NAMALWA (cell line): Measurements from ENCODE around the gene TNFAIP8L3.
"Not testable (repeated sequence)": the region's sequence is repeated elsewhere in the genome, so short reads cannot be mapped to it uniquely, and the experiment has no call there.

Source experiments
- DNase-seq: peaks from one replicate; pipeline ENCODE4 v3.0.0-alpha.2; 2015; ENCODE audit warnings: low spot score

Gene TNFAIP8L3

DNA sequence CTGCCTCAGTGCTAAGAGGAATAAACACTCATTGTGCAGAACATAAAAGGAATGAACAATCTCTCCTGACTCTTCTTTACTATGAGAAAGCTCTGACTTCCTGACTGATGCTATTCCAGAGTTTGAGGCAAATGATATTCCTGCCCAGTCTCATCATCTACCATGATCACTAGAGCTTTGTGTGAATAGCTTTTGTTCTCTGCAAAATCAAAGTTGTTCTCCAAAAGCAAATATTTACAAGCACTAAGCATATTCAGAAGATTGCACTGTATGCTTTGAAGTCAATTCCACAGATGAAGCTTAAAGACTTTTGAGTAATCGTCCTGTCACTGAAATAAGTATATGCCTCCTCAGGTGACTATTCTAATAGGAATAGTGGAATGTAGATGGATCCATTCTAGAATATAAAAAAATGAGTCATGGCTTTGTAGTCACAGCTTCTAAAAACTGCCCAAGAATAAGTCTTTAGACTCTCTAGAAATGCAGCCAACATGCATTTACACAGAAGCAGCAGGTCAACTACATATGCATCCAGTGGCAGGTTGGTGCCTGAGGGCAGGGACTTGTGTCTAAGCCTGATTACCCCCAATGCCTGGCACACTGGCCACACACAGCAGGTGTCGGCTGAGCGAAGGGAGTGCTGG lies 34.6 kb downstream of the TNFAIP8L3 start:
- no peak for DNase-seq

GRCh38 chr15:51054535-51054934 lies 40.2 kb downstream of the TNFAIP8L3 start:
- DNase-seq, result no peak

- DNase-seq, result no peak
These were observed 41.1 kb downstream of the TNFAIP8L3 start for GRCh38 chr15:51053571-51053970.

DNA sequence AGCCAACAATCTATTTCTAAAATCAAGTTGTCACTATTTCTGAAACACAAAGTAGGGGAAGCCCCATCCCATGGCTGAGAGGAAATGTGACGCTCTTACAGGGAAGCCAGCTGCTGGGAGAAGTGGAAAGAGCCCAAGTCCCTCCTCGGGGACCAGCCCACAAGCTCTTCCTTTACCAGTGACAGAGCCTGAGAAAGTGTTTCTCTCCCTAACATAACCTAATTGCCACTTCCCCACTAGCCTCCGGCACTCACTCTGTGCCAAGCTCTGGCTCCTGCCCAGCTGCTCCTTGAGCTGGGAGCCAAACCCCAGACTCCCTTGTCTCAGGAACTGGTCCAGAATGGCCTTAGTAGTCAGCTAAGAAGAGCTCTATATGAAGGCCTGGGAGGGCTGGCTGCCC lies 42.9 kb downstream of the TNFAIP8L3 start:
- no peak for DNase-seq

- DNase-seq, result no peak
These were observed 45.6 kb downstream of the TNFAIP8L3 start for GRCh38 chr15:51049081-51049480.

- DNase-seq, result no peak
These were observed 46.4 kb downstream of the TNFAIP8L3 start for GRCh38 chr15:51048308-51048707.

- DNase-seq, result no peak
These were observed 47.8 kb downstream of the TNFAIP8L3 start for GRCh38 chr15:51046799-51047449.

DNA sequence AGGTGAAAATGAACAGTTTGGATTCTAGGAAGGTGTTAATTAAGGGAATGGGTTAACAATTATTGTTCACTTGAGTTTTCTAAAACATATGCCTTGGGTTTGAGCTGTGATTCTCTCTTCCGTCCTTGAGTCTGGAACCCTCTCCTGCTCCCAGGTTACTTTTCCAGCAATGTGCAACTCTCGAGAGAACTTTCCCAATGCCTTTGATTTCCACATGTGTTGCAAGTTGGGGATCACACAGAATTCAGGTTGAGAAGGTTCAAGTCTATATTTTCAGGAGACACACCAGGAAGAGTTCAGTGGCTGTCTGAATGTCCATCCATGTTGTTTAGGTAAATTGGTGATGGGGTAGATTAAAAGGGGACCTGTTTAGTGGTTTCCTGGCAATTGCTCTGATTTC lies 48.7 kb downstream of the TNFAIP8L3 start:
- no peak for DNase-seq

DNA sequence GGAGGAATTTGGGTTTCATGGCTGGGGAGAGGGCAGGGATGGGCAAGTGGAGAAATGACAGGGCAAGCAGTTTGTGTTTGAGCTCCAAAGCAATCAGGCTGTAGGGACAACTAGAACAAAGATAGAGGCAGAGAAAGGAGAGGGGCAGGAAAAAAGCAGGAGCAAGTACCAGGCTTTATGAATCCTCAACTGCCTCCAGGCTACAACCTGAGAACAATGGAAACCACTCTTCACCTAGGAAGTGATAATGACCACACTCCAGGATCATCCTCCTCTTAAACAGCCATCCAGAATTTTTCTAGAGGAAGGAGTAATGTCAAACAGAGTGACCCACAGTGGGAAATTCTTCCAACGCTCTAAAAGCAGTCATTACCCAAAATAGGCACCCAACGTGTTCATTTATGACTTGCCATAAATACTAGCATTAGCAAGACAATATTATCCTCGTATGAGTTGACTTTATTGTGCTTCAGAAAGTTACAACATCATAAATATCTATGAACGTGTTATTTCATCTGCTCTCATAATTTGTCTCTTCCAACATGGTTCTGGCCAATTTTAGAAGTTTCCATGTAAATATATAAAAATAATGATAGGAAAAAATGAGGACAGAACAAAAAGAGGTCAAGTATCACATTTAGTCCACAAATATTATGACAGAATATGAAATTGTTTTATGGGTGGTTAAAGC lies 50.5 kb downstream of the TNFAIP8L3 start:
- DNase-seq, result no peak

GRCh38 chr15:51038974-51039319 lies 55.8 kb downstream of the TNFAIP8L3 start:
- no peak for DNase-seq

GRCh38 chr15:51038162-51038973 lies 56.3 kb downstream of the TNFAIP8L3 start:
- DNase-seq, result no peak

DNA sequence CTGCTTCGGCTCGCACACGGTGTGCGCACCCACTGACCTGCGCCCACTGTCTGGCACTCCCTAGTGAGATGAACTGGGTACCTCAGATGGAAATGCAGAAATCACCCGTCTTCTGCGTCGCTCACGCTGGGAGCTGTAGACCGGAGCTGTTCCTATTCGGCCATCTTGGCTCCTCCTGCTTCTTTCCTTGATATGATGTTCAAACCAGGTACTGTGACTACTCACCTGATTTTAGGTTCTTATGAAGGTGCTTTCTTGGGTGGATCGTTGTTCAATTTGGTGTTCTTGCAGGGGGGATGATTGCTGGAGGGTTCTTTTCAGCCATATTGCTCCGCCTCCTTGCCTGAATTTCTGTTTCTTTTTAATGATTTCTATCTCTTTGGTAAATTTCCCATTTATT lies 57.2 kb downstream of the TNFAIP8L3 start:
- DNase-seq, result not testable (repeated sequence)

- no peak for DNase-seq
These were observed 63.9 kb downstream of the TNFAIP8L3 start for GRCh38 chr15:51030649-51031316.

GRCh38 chr15:51025454-51025846 lies 69.3 kb downstream of the TNFAIP8L3 start:
- no peak for DNase-seq

DNA sequence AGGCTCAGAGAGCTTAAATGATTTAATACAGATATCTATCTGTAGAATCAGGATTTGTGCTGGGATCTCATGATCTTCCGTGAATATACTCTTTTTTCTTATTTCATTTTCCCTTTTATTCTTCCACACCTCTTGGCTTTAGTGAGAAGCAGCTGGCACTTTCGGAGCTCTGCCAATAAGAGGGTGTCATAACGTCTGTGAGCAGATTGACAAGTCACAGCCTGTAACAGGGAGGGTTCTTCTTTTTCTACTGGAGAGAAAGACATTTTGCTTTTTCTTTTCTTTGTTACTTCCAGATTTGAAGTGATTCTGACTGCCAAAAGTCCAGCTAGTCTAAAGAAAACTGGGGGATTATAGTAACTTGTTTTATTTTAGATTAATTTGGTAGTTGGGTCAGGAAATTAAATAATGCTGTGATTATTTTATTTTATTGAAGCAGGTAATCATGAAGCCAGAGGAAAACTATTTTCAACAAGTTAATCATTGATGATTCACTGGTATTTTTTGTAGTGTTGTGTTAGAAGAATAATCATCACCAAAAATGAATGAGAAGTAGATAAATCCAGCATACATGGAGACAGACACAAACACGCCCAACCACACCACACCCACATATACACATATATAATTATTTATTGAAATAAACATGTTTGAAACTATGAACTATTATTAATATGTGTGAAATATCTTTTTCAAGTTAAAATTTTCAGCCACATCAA lies 69.8 kb downstream of the TNFAIP8L3 start:
- no peak for DNase-seq

- DNase-seq, result no peak
These were observed 71.2 kb downstream of the TNFAIP8L3 start for GRCh38 chr15:51023499-51023898.

DNA sequence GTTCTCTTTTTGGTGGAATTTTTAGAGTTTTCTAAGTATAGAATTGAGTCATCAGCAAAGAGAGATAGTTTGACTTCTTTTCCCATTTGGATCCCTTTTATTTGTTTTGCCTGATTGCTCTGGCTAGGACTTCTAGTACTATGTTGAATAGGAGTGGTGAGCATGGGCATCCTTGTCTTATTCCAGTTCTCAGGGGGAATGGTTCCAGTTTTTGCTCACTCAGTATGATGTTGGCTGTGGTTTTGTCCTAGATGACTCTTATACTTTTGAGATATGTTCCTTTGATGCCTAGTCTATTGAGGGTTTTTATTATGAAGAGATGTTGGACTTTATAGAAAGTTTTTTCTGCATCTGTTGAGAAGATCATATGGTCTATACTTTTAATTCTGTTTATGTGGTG lies 72.5 kb downstream of the TNFAIP8L3 start:
- no peak for DNase-seq

DNA sequence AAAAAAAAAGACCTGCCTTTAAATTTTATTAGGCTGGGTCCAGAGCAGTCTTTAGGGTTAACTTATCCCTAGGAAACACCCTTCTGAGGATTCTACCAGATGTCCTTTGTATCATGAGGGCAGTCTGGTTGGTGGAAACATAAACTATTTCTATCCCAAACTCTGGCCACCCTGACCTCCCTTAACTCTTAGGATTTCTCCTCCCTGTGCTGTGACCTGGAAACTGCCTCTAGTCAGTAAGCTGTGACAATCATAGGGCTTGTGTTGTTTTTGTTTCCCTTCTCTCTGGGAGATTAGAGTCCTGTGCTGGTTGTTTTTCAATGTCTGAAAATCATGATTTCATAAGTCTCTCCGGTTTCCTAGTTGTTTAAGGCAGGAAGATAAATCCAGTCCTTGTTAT lies 78.1 kb downstream of the TNFAIP8L3 start:
- DNase-seq, result no peak

GRCh38 chr15:51011212-51011611 lies 83.5 kb downstream of the TNFAIP8L3 start:
- DNase-seq, result no peak

DNA sequence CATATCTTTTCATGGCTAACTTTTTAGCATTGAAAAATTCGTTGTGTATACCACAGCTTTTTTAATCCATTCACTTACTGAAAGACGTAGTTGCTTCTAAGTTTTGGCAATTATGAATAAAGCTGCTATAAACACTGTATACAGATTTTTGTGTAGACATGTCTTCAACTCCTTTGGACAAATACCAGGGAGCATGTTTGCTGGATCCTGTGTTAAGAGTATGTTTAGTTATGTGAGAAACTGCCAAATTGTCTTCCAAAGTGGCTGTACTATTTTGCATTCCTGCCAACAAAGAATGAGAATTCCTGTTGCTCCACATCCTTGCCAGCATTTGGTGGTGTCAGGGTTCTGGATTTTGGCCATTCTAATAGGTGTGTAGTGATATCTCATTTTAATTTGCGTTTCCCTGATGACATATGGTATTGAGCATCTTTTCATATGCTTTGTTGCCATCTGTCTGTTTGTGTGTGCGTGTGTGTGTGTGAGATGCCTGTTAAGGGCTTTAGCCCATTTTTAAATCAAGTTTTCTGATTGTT lies 87.5 kb downstream of the TNFAIP8L3 start:
- DNase-seq, result no peak
